ENCODE data around the gene B9D2.
A peak's percentile ranks its signal among the peaks of the same experiment; 100 is the strongest.
"Not testable (repeated sequence)": the region's sequence is repeated elsewhere in the genome, so short reads cannot be mapped to it uniquely, and the experiment has no call there.

Gene B9D2

GRCh38 chr19:41355035-41355434, 8.9 kb downstream of the B9D2 start:
- DNase-seq (ENCODE audit: low read depth in 2 of 2): no peak

GRCh38 chr19:41354343-41354953, 9.5 kb downstream of the B9D2 start:
- no peak for DNase-seq (ENCODE audit: low read depth in 2 of 2)

GRCh38 chr19:41353466-41354342, 10.2 kb downstream of the B9D2 start, which contains the start of gene TGFB1:
Gene TGFB1, minus strand, starts transcription at chr19:41353922. Its CDS starts 878 bp downstream, at chr19:41353044.
- DNase-seq (ENCODE audit: low read depth in 2 of 2): peak; percentile 92 to 95

GRCh38 chr19:41352609-41353465, 11.1 kb downstream of the B9D2 start:
- peak; percentile 62 to 64 for DNase-seq (ENCODE audit: low read depth in 2 of 2)

GRCh38 chr19:41352279-41352608, 11.7 kb downstream of the B9D2 start:
- no peak for DNase-seq (ENCODE audit: low read depth in 2 of 2)

GRCh38 chr19:41351339-41352245, 12.4 kb downstream of the B9D2 start:
- peak; percentile 69 to 73 for DNase-seq (ENCODE audit: low read depth in 2 of 2)

GRCh38 chr19:41350735-41351338, 13.1 kb downstream of the B9D2 start:
- DNase-seq (ENCODE audit: low read depth in 2 of 2): no peak

GRCh38 chr19:41346916-41347315, 17.0 kb downstream of the B9D2 start:
- DNase-seq (ENCODE audit: low read depth in 2 of 2): not testable (repeated sequence)

- no peak for DNase-seq (ENCODE audit: low read depth in 2 of 2)
These were observed 19.8 kb downstream of the B9D2 start for GRCh38 chr19:41344162-41344561.

- DNase-seq (ENCODE audit: low read depth in 2 of 2): no peak
These were observed 22.1 kb downstream of the B9D2 start for GRCh38 chr19:41341669-41342490.

- no peak for DNase-seq (ENCODE audit: low read depth in 2 of 2)
These were observed 24.0 kb downstream of the B9D2 start for GRCh38 chr19:41339936-41340335.

- no peak for DNase-seq (ENCODE audit: low read depth in 2 of 2)
These were observed 28.5 kb downstream of the B9D2 start for GRCh38 chr19:41335467-41335866.

GRCh38 chr19:41334793-41335192, 29.2 kb downstream of the B9D2 start:
- no peak for DNase-seq (ENCODE audit: low read depth in 2 of 2)

- DNase-seq (ENCODE audit: low read depth in 2 of 2): no peak
These were observed 31.5 kb downstream of the B9D2 start for GRCh38 chr19:41332468-41332867.

- no peak for DNase-seq (ENCODE audit: low read depth in 2 of 2)
These were observed 31.9 kb downstream of the B9D2 start for GRCh38 chr19:41332000-41332399.

GRCh38 chr19:41330946-41331678, 32.8 kb downstream of the B9D2 start:
- no peak for DNase-seq (ENCODE audit: low read depth in 2 of 2)

- no peak for DNase-seq (ENCODE audit: low read depth in 2 of 2)
These were observed 33.5 kb downstream of the B9D2 start for GRCh38 chr19:41330481-41330880.

GRCh38 chr19:41328842-41329225, 35.1 kb downstream of the B9D2 start:
- no peak for DNase-seq (ENCODE audit: low read depth in 2 of 2)

- DNase-seq (ENCODE audit: low read depth in 2 of 2): no peak
These were observed 35.6 kb downstream of the B9D2 start for GRCh38 chr19:41328157-41328841.
